ENCODE results near the gene CREB3L2.

Gene CREB3L2

DNA sequence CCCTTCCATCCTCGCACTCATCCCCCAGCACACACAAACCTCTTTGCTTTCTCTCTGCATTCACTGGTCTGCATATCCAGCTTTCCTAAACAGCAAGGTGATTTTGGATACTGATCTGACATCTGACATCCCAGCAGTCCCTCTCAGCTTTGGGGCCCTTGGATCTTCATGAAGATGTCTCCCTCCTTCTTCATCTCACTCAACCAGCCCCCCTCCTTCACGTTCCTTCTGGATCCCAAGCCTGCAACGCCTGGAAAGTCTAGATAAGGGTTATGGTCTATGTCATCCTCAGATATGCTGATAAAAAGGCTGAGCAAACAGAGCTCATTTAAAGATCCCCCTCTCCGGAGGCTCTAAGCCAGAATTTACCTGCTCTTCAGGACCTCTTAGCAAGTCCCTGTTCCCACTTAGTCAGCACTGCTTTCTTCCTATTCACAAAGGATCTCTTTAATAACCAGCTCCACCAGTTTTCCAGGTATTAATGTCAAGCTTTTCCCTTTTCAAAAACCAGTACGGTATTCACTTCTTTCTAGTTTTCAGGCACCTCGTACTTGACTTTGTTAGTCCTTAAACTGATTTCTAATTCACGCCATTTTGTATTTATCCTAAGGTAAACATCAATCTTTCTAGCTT lies 38.9 kb downstream of the CREB3L2 start:
- no peak overlapping the region for H3K27ac ChIP-seq (ENCODE audit: low read depth, low read length)

DNA sequence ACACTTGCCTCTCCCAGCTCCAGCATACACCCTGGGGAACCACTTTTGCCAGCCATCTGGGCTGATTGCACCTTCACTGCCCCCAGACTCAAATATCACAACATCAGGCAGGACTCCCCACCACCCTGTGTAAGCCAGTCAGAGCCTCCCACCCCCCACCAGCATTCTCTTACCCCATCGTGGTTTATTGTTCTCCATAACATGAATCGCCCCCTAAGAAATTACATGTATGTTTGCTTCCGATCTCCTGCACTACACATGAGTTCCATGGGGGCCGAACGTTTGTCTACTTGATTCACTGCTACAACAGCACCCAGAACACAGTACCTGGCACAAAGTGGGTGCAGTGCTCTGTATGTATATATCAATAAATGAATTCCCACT lies 39.4 kb downstream of the CREB3L2 start:
- no peak overlapping the region for H3K9ac ChIP-seq (ENCODE audit: low read length)
- no peaks in the 10 kb centered on the region for H3K27me3 ChIP-seq (ENCODE audit: low read length)
- H2AFZ ChIP-seq (ENCODE audit: low read depth, low read length, severe bottlenecking), result no peak overlapping the region
- H3K4me2 ChIP-seq (ENCODE audit: low read depth, low read length, poor library complexity, severe bottlenecking), result no peak overlapping the region
- H3F3A ChIP-seq (ENCODE audit: insufficient read depth), result no peaks in the 10 kb centered on the region
- H3K79me2 ChIP-seq (ENCODE audit: insufficient read depth, low read length), result no peaks in the 10 kb centered on the region
- H3K36me3 ChIP-seq (ENCODE audit: low read length), result no peaks in the 10 kb centered on the region
- H4K20me1 ChIP-seq (ENCODE audit: low read depth, low read length), result no peaks in the 10 kb centered on the region
- no peaks in the 10 kb centered on the region for H3K9me3 ChIP-seq (ENCODE audit: insufficient read depth, low read length)
- TF ChIP-seq, protein P1, sequence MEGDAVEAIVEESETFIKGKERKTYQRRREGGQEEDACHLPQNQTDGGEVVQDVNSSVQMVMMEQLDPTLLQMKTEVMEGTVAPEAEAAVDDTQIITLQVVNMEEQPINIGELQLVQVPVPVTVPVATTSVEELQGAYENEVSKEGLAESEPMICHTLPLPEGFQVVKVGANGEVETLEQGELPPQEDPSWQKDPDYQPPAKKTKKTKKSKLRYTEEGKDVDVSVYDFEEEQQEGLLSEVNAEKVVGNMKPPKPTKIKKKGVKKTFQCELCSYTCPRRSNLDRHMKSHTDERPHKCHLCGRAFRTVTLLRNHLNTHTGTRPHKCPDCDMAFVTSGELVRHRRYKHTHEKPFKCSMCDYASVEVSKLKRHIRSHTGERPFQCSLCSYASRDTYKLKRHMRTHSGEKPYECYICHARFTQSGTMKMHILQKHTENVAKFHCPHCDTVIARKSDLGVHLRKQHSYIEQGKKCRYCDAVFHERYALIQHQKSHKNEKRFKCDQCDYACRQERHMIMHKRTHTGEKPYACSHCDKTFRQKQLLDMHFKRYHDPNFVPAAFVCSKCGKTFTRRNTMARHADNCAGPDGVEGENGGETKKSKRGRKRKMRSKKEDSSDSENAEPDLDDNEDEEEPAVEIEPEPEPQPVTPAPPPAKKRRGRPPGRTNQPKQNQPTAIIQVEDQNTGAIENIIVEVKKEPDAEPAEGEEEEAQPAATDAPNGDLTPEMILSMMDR (IDR thresholded peaks at IDR 0.05; ENCODE audit: insufficient read depth, low read length, poor library complexity, severe bottlenecking), result no peak
- TF ChIP-seq EZH2phosphoT487 (conservative IDR thresholded peaks at IDR 0.05; ENCODE audit: low read length), result no peak
- H3K9me2 ChIP-seq (replicated peaks; ENCODE audit: insufficient read depth, low read length), result no peaks in the 10 kb centered on the region
- no peak overlapping the region for H3K27ac ChIP-seq (ENCODE audit: low read depth, low read length)
- no peak overlapping the region for H3K4me3 ChIP-seq (ENCODE audit: insufficient read depth, low read length, poor library complexity, severe bottlenecking)

More for the DNA sequence above, 38.9 kb downstream of the CREB3L2 start:
- H3K9me3 ChIP-seq (ENCODE audit: insufficient read depth, low read length), result no peaks in the 10 kb centered on the region
- H3K4me2 ChIP-seq (ENCODE audit: low read depth, low read length, poor library complexity, severe bottlenecking), result no peak overlapping the region
- no peak overlapping the region for H3K4me3 ChIP-seq (ENCODE audit: insufficient read depth, low read length, poor library complexity, severe bottlenecking)
- no peak overlapping the region for H2AFZ ChIP-seq (ENCODE audit: low read depth, low read length, severe bottlenecking)
- H3F3A ChIP-seq (ENCODE audit: insufficient read depth), result no peaks in the 10 kb centered on the region
- no peaks in the 10 kb centered on the region for H3K79me2 ChIP-seq (ENCODE audit: insufficient read depth, low read length)
- no peak overlapping the region for H3K9ac ChIP-seq (ENCODE audit: low read length)
- no peaks in the 10 kb centered on the region for H4K20me1 ChIP-seq (ENCODE audit: low read depth, low read length)
- H3K36me3 ChIP-seq (ENCODE audit: low read length), result no peaks in the 10 kb centered on the region
- no peak for TF ChIP-seq EZH2phosphoT487 (conservative IDR thresholded peaks at IDR 0.05; ENCODE audit: low read length)
- TF ChIP-seq, protein P1 (IDR thresholded peaks at IDR 0.05; ENCODE audit: insufficient read depth, low read length, poor library complexity, severe bottlenecking), result no peak
- H3K9me2 ChIP-seq (replicated peaks; ENCODE audit: insufficient read depth, low read length), result no peaks in the 10 kb centered on the region
- H3K27me3 ChIP-seq (ENCODE audit: low read length), result no peaks in the 10 kb centered on the region

DNA sequence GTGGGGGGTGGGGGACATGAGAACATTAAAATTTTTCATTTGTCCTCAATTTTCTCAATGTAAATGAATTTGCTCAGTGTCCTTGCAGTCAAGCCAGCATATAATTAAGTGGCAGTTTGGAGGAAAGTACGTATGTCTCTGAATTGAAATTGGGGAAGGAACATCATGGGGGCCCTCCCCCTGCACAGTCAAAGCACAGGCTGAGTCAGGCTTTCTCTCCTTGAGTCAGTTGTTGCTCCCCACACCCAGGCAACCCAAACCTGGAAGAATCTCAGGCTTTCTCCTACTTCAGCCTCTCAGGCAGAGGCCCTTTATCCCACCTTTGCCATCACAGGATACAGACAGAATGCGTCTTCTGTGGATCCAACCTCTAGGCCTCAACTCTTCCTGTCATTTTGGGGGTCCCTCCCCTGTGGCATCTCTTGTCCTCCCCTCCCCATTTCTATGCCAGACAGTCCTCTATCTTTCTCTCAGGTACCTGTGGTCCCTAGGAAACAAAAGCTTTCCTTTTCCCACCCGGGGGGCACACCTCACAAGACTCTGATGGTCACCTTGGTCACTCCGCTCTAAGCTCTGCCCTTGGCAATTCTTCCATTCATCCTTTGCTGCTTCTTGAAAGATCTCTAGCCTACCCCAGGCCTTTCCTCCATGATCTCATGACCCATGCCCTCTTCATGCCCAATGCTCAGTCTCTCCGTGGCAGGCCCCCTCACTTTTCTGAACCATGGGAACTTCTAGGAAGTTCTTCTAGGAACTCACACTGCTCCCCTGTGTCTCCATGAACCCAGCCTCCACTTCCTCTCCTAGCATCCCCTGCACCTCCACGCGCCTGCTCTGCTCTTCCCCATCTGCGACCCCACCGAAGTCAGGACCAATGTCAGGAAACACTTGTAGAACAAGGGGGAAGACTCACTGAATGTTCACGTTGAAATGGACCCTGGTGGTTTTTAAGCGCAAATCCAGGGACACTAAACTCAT lies 40.4 kb downstream of the CREB3L2 start:
- Histone ChIP-seq H2AFZ (ENCODE audit: low read depth, low read length, severe bottlenecking) (no peak overlapping the region), H3K36me3 (ENCODE audit: low read length) (no peaks in the 10 kb centered on the region), H3K9me2 (replicated peaks; ENCODE audit: insufficient read depth, low read length) (no peaks in the 10 kb centered on the region), H3K27ac (ENCODE audit: low read depth, low read length) (no peak overlapping the region), H3K9ac (ENCODE audit: low read length) (no peak overlapping the region), H3K4me2 (ENCODE audit: low read depth, low read length, poor library complexity, severe bottlenecking) (no peak overlapping the region), H3K27me3 (ENCODE audit: low read length) (no peaks in the 10 kb centered on the region), H3K79me2 (ENCODE audit: insufficient read depth, low read length) (no peaks in the 10 kb centered on the region), H4K20me1 (ENCODE audit: low read depth, low read length) (no peaks in the 10 kb centered on the region), H3F3A (ENCODE audit: insufficient read depth) (no peaks in the 10 kb centered on the region), H3K9me3 (ENCODE audit: insufficient read depth, low read length) (no peaks in the 10 kb centered on the region), H3K4me3 (ENCODE audit: insufficient read depth, low read length, poor library complexity, severe bottlenecking) (no peak overlapping the region)
- TF ChIP-seq, protein P1 (IDR thresholded peaks at IDR 0.05; ENCODE audit: insufficient read depth, low read length, poor library complexity, severe bottlenecking), result no peak
- no peak for TF ChIP-seq EZH2phosphoT487 (conservative IDR thresholded peaks at IDR 0.05; ENCODE audit: low read length)

All from SU-DHL-6 (cell line).